SK-N-SH (cell line): Measurements from ENCODE around the gene GNA15. TPM values are rescaled to one million over a fixed set of nuclear protein-coding genes. Genes with fewer than 3 reads are reported as not detected.

Experiments
- CTCF ChIA-PET: fragments of 300-600, 350-600 bp; formaldehyde crosslinking; extraction: SDS; loops from one replicate; lab custom pipeline; 2021; lab: Yijun Ruan, JAX
- POLR2A ChIA-PET: fragments of 350-600 bp; sonication (Branson Sonifier 250); formaldehyde crosslinking; extraction: SDS; loops from one replicate; lab custom pipeline; 2020; ENCODE audit warnings: antibody characterized with exemption, inconsistent platforms; lab: Yijun Ruan, JAX
- DNase-seq: peaks from one replicate; pipeline ENCODE4 v3.0.0; 2012
- H2AFZ ChIP-seq: fragments of 200-600 bp; sonication (generic); 2 replicates; pipeline ENCODE4 v1.8.1; 2016; ENCODE audit warnings: antibody characterized with exemption, mild to moderate bottlenecking, low read depth
- H3F3A ChIP-seq: fragments of 200-600 bp; sonication (generic); replicated peaks from 2 replicates; pipeline ENCODE3; 2016; ENCODE audit warnings: antibody characterized with exemption, mild to moderate bottlenecking; ENCODE audit not compliant: insufficient read depth
- H3K27ac ChIP-seq, 2 experiments: fragments of 200-500 bp in 1 of 2; fragments of 200-600 bp in 1 of 2; sonication (Bioruptor generic) in 1 of 2; sonication (generic), shearing (Covaris generic) in 1 of 2; 2 replicates each; pipeline versions ENCODE4 v1.5.1 to v1.6.1; 2014 to 2016; ENCODE audit warnings: low read depth in 2 of 2, inconsistent platforms in 1 of 2, low read length in 1 of 2, mild to moderate bottlenecking in 1 of 2, mixed read lengths in 1 of 2
- H3K27me3 ChIP-seq: fragments of 200-600 bp; sonication (generic), shearing (Covaris generic); 2 replicates; pipeline ENCODE4 v1.6.1; 2016; ENCODE audit warnings: mixed run types; ENCODE audit not compliant: insufficient read depth
- H3K36me3 ChIP-seq, 2 experiments: fragments of 200-500 bp in 1 of 2; fragments of 200-600 bp in 1 of 2; sonication (Bioruptor generic) in 1 of 2; sonication (generic) in 1 of 2; replicated peaks in 1 of 2; 2 replicates each; pipeline versions ENCODE3 to v1.5.1; 2014 to 2016; ENCODE audit warnings: low read length in 1 of 2, mild to moderate bottlenecking in 1 of 2; ENCODE audit not compliant: insufficient read depth in 2 of 2, control insufficient read depth in 1 of 2
- H3K4me1 ChIP-seq, 2 experiments: fragments of 200-500 bp in 1 of 2; fragments of 200-600 bp in 1 of 2; sonication (Bioruptor generic) in 1 of 2; sonication (generic), shearing (Covaris generic) in 1 of 2; 2 replicates each; pipeline versions ENCODE4 v1.5.1 to v1.6.1; 2014 to 2016; ENCODE audit warnings: low read depth in 1 of 2, low read length in 1 of 2, mixed run types in 1 of 2; ENCODE audit not compliant: insufficient read depth in 2 of 2, control insufficient read depth in 1 of 2
- H3K4me2 ChIP-seq: fragments of 200-600 bp; sonication (generic), shearing (Covaris generic); 2 replicates; pipeline ENCODE4 v1.6.1; 2017; ENCODE audit warnings: mixed run types
- H3K4me3 ChIP-seq, 2 experiments: fragments of 200-500 bp in 1 of 2; fragments of 200-600 bp in 1 of 2; sonication (Bioruptor generic) in 1 of 2; sonication (generic), shearing (Covaris generic) in 1 of 2; 2 replicates each; pipeline versions ENCODE4 v1.5.1 to v1.8.1; 2014 to 2016; ENCODE audit warnings: low read depth in 2 of 2, inconsistent platforms in 1 of 2, low read length in 1 of 2, mild to moderate bottlenecking in 1 of 2, mixed read lengths in 1 of 2, moderate library complexity in 1 of 2
- H3K79me2 ChIP-seq: fragments of 200-600 bp; sonication (generic); 2 replicates; pipeline ENCODE4 v1.8.1; 2017; ENCODE audit warnings: mild to moderate bottlenecking; ENCODE audit not compliant: insufficient read depth
- H3K9ac ChIP-seq: fragments of 200-600 bp; sonication (generic); 2 replicates; pipeline ENCODE4 v1.6.1; 2017; ENCODE audit warnings: mixed run types
- H3K9me2 ChIP-seq: fragments of 200-600 bp; sonication (generic); 2 replicates; pipeline ENCODE4 v1.6.1; 2017; ENCODE audit warnings: mixed run types
- H3K9me3 ChIP-seq: fragments of 200-600 bp; sonication (generic); 2 replicates; pipeline ENCODE4 v1.6.1; 2017; ENCODE audit warnings: mixed run types, mild to moderate bottlenecking, moderate library complexity
- H4K20me1 ChIP-seq: fragments of 200-600 bp; sonication (generic); 2 replicates; pipeline ENCODE4 v1.6.1; 2017; ENCODE audit warnings: mild to moderate bottlenecking, mixed run types; ENCODE audit not compliant: insufficient read depth
- CHD2 ChIP-seq: fragments of 150-350 bp; IDR thresholded peaks from 2 replicates; pipeline ENCODE4 v1.6.1; 2018; ENCODE audit warnings: low read length; ENCODE audit not compliant: partially characterized antibody
- CTCF ChIP-seq: fragments of 200-600 bp; sonication (generic); IDR thresholded peaks from 2 replicates; pipeline ENCODE4 v1.6.1; 2017; ENCODE audit warnings: antibody characterized with exemption, mild to moderate bottlenecking, moderate library complexity
- EP300 ChIP-seq, 2 experiments: IDR thresholded peaks; 2 replicates each; pipeline versions ENCODE4 v1.4.0 to v1.6.1; 2012; ENCODE audit warnings: borderline replicate concordance in 1 of 2, low read depth in 1 of 2, low read length in 1 of 2
- EZH2phosphoT487 ChIP-seq: fragments of 200-600 bp; sonication (generic); IDR thresholded peaks from 2 replicates; pipeline ENCODE4 v1.6.1; 2017; ENCODE audit warnings: low read depth, mixed run types, mild to moderate bottlenecking, antibody characterized with exemption, moderate library complexity, borderline replicate concordance
- FOSL2 ChIP-seq: IDR thresholded peaks from 2 replicates; pipeline ENCODE4 v1.4.0; 2012; ENCODE audit warnings: low read depth, mild to moderate bottlenecking, moderate library complexity, borderline replicate concordance
- FOXJ3 ChIP-seq: sonication (generic); formaldehyde crosslinking; IDR thresholded peaks from 2 replicates; pipeline ENCODE4 v1.5.1; 2020; ENCODE audit warnings: mild to moderate bottlenecking, missing genetic modification reagents
- FOXM1 ChIP-seq: IDR thresholded peaks from 2 replicates; pipeline ENCODE4 v1.4.0; 2012; ENCODE audit warnings: low read depth, mild to moderate bottlenecking
- IRF3 ChIP-seq: fragments of 150-350 bp; IDR thresholded peaks from 2 replicates; pipeline ENCODE4 v1.6.1; 2016; ENCODE audit warnings: mild to moderate bottlenecking, low read depth, low read length
- JUND ChIP-seq: IDR thresholded peaks from 2 replicates; pipeline ENCODE4 v1.4.0; 2012
- MAX ChIP-seq: IDR thresholded peaks from 2 replicates; pipeline ENCODE4 v1.4.0; 2012; ENCODE audit warnings: low read depth
- MEF2A ChIP-seq: IDR thresholded peaks from 2 replicates; pipeline ENCODE4 v1.4.0; 2012; ENCODE audit warnings: low read depth, borderline replicate concordance
- PBX3 ChIP-seq: IDR thresholded peaks from 2 replicates; pipeline ENCODE4; 2012
- POLR2AphosphoS5 ChIP-seq: IDR thresholded peaks from 2 replicates; pipeline ENCODE4 v1.6.1; 2012; ENCODE audit warnings: low read depth, low read length
- RAD21 ChIP-seq: IDR thresholded peaks from 2 replicates; pipeline ENCODE4 v1.6.1; 2012; ENCODE audit warnings: mild to moderate bottlenecking, low read length
- SMC3 ChIP-seq: IDR thresholded peaks from 2 replicates; pipeline ENCODE4 v1.6.1; 2012; ENCODE audit warnings: low read depth, low read length, improper control_type of control experiment
- TAF1 ChIP-seq: IDR thresholded peaks from 2 replicates; pipeline ENCODE4 v1.6.1; 2012; ENCODE audit warnings: low read depth, mild to moderate bottlenecking, low read length, moderate library complexity, borderline replicate concordance
- TCF12 ChIP-seq: IDR thresholded peaks from 2 replicates; pipeline ENCODE4 v1.4.0; 2012
- TEAD4 ChIP-seq: IDR thresholded peaks from 2 replicates; pipeline ENCODE4 v1.4.0; 2012; ENCODE audit warnings: mild to moderate bottlenecking, borderline replicate concordance; ENCODE audit not compliant: insufficient read depth
- USF2 ChIP-seq: fragments of 150-350 bp; IDR thresholded peaks from 2 replicates; pipeline ENCODE4 v1.6.1; 2017; ENCODE audit warnings: antibody characterized with exemption, low read length, low read depth, borderline replicate concordance
- YY1 ChIP-seq: IDR thresholded peaks from 2 replicates; pipeline ENCODE4 v1.4.0; 2012; ENCODE audit warnings: low read depth, mild to moderate bottlenecking
- WGBS: methylation state at CpG from one replicate; pipeline ENCODE4 v1.1.6; 2017; ENCODE audit warnings: low lambda C conversion rate; 5-methylcytosine and 5-hydroxymethylcytosine counted together
- polyA plus RNA-seq, 3 experiments: library from polyadenylated mRNA; depleted of rRNA; stranded (reverse); fragments of >200 nt; gene quantifications; 2 replicates each; pipeline ENCODE4 v1.2.3, GENCODE V29; 2012

Gene GNA15
- polyA plus RNA-seq, 1 of the 3 experiments (the other 2 are of a cell fraction), result 0.05 TPM

GRCh38 chr19:3106509-3107141, 29.2 kb upstream of the GNA15 start:
- H4K20me1 ChIP-seq, result peaks cover 80% of the 10 kb centered on the region
- peaks cover 86% of the 10 kb centered on the region for H3K79me2 ChIP-seq
- H2AFZ ChIP-seq, result no peak overlapping the region
- DNase-seq, result no peak
- H3K9me3 ChIP-seq, result no peaks in the 10 kb centered on the region
- no peaks in the 10 kb centered on the region for H3K27me3 ChIP-seq
- H3K9me2 ChIP-seq, result no peaks in the 10 kb centered on the region
- no peaks in the 10 kb centered on the region for H3K4me1 ChIP-seq
- H3K9ac ChIP-seq, result no peak overlapping the region
- no peaks in the 10 kb centered on the region for H3F3A ChIP-seq
- CTCF ChIA-PET, result interaction anchor here (1.0 to 12.3 kb wide), 6 partner anchors 18 to 156 kb away, joined by 3 to 154 read pairs (median 15); no protein-coding TSS in a partner anchor
- whole genome bisulfite sequencing, result 95% methylated on average over 17 of the region's 17 CpGs
- H3K36me3 ChIP-seq, result peaks cover 2 to 4% of the 10 kb centered on the region in 2 experiments
- H3K4me2 ChIP-seq, result no peak overlapping the region
- H3K27ac ChIP-seq, result no peak overlapping the region
- no peak overlapping the region for H3K4me3 ChIP-seq
- TF ChIP-seq CTCF (no peak), TEAD4 (no peak), FOXJ3 (CRISPR knock-in tag) (no peak), FOSL2 (no peak), JUND (no peak), FOXM1 (no peak), POLR2AphosphoS5 (no peak), IRF3 (no peak), PBX3 (no peak), YY1 (no peak), EZH2phosphoT487 (no peak), USF2 (no peak), CHD2 (no peak), MAX (no peak), MEF2A (no peak), SMC3 (no peak), TCF12 (no peak), TAF1 (no peak), RAD21 (no peak), EP300 (IDR thresholded peaks at IDR 0.05; ENCODE audit: borderline replicate concordance in 1 of 2, low read depth in 1 of 2, low read length in 1 of 2) (no peak)
- TF ChIP-seq, all 33 proteins: peak for 0
- POLR2A ChIA-PET, result no interaction called here
